GM12878 (cell line): ENCODE measurements around the gene DYNC1I1. TPM values are rescaled to one million over a fixed set of nuclear protein-coding genes. Genes with fewer than 3 reads are reported as not detected.

Experiments
- ATAC-seq: fragments of 200-7000 bp; cut with Tn5 transposase; 3 replicates; pipeline ENCODE4 v1.9.1; 2020; ENCODE audit warnings: mild to moderate bottlenecking, moderate library complexity
- BruUV-seq: library from RNA; stranded (reverse); fragments of 400-500 nt; replicated peaks from 2 replicates; lab custom pipeline; 2021; lab: Mats Ljungman, UMichigan
- CTCF ChIA-PET: fragments of 300-600 bp; sonication (Branson Sonifier 250); formaldehyde crosslinking; extraction: SDS; loops from one replicate; lab custom pipeline; 2021; ENCODE audit warnings: inconsistent platforms; lab: Yijun Ruan, JAX
- POLR2A ChIA-PET: fragments of 350-600 bp; formaldehyde crosslinking; extraction: SDS; loops from one replicate; lab custom pipeline; 2021; ENCODE audit warnings: inconsistent platforms; lab: Charles Lee
- RAD21 ChIA-PET: fragments of 300-600 bp; sonication (Branson Sonifier 250); formaldehyde crosslinking; loops from one replicate; lab custom pipeline; 2023; ENCODE audit warnings: antibody characterized with exemption; ENCODE audit not compliant: unreplicated experiment; lab: Charles Lee
- SMC1A ChIA-PET: fragments of 300-600 bp; sonication (Branson Sonifier 250); formaldehyde crosslinking; loops from one replicate; lab custom pipeline; 2023; ENCODE audit not compliant: unreplicated experiment, uncharacterized antibody; lab: Charles Lee
- DNase-seq: peaks from one replicate; pipeline ENCODE4 v3.0.0-alpha.2; 2011; ENCODE audit warnings: low read depth, low spot score
- FAIRE-seq: peaks from 3 replicates; lab custom pipeline; 2011; peaks lifted over from hg19 to GRCh38; lab: Jason Lieb, UNC
- H2AFZ ChIP-seq: 2 replicates; pipeline ENCODE4 v1.6.0; 2011; ENCODE audit warnings: low read depth, low read length, control low read depth; ENCODE audit not compliant: control insufficient read depth
- H3K27ac ChIP-seq: 2 replicates; pipeline ENCODE4 v1.5.1; 2011; ENCODE audit warnings: control low read depth; ENCODE audit not compliant: control insufficient read depth, insufficient read depth
- H3K27me3 ChIP-seq, 2 experiments: replicated peaks in 1 of 2; 2 replicates each; pipeline versions ENCODE4 v1.6.0 to v1.6.1; 2011; ENCODE audit warnings: low read length in 1 of 2; ENCODE audit not compliant: control insufficient read depth in 2 of 2, insufficient read depth in 2 of 2
- H3K36me3 ChIP-seq, 2 experiments: 2 replicates each; pipeline ENCODE4 v1.5.1; 2011; ENCODE audit warnings: low read length in 1 of 2; ENCODE audit not compliant: control insufficient read depth in 2 of 2, insufficient read depth in 2 of 2
- H3K4me1 ChIP-seq: 2 replicates; pipeline ENCODE4 v1.6.1; 2011; ENCODE audit warnings: mild to moderate bottlenecking, low read length, moderate library complexity, mixed read lengths; ENCODE audit not compliant: control insufficient read depth, insufficient read depth
- H3K4me2 ChIP-seq: 2 replicates; pipeline ENCODE4 v1.6.0; 2011; ENCODE audit warnings: control low read depth; ENCODE audit not compliant: control insufficient read depth, insufficient read depth
- H3K4me3 ChIP-seq: fragments of 200-600 bp; sonication (generic); 2 replicates; pipeline ENCODE4 v1.5.1; 2016
- H3K79me2 ChIP-seq: 2 replicates; pipeline ENCODE4 v1.6.0; 2011; ENCODE audit warnings: low read length; ENCODE audit not compliant: control insufficient read depth, insufficient read depth
- H3K9ac ChIP-seq: 2 replicates; pipeline ENCODE4 v1.8.0; 2011; ENCODE audit warnings: low read length, control low read depth, mixed read lengths; ENCODE audit not compliant: control insufficient read depth, insufficient read depth
- H3K9me3 ChIP-seq: replicated peaks from 3 replicates; pipeline ENCODE4 v1.5.1; 2011; ENCODE audit warnings: mild to moderate bottlenecking, low read length; ENCODE audit not compliant: control insufficient read depth, insufficient read depth
- H4K20me1 ChIP-seq: 2 replicates; pipeline ENCODE4 v1.6.0; 2011; ENCODE audit not compliant: control insufficient read depth, insufficient read depth
- IRF4 ChIP-seq: IDR thresholded peaks from 2 replicates; pipeline ENCODE4 v1.6.1; 2011; ENCODE audit warnings: low read depth, low read length
- WGBS: methylation state at CpG from one replicate; pipeline ENCODE4 v1.1.6; 2016; ENCODE audit warnings: low lambda C conversion rate; ENCODE audit not compliant: insufficient replicate concordance, insufficient coverage; ENCODE audit errors: missing lambda C conversion rate; 5-methylcytosine and 5-hydroxymethylcytosine counted together
- in situ Hi-C: fragments of 300-500 bp; cut with MboI; formaldehyde crosslinking; loops from 9 replicates; pipeline ENCODE4 v1.14.3; 2018; ENCODE audit warnings: mixed read lengths
- intact Hi-C: fragments of 100-400 bp; cut with micrococcal nuclease; formaldehyde crosslinking; loops from one replicate; pipeline ENCODE4 v1.14.2; 2022; ENCODE audit not compliant: unreplicated experiment
- polyA plus RNA-seq, 11 experiments: library from polyadenylated mRNA; depleted of rRNA in 4 of 11; unstranded in 6 of 11; stranded (reverse) in 5 of 11; fragments of >200 nt; fragmentation: Nextera tagmentation in 4 of 11; fragmentation: Illumina TruSeq in 1 of 11; extraction: Ambion mirVana in 4 of 11; extraction: Trizol in 1 of 11; gene quantifications; 1 replicate in 1 of 11; 2 replicates in 10 of 11; pipeline versions ENCODE4 v1.2.1 to v1.2.3, GENCODE V29; 2011 to 2016; ENCODE audit warnings: inconsistent platforms in 2 of 11, missing spikeins in 2 of 11, low read depth in 1 of 11
- total RNA-seq, 4 experiments: library from RNA; depleted of rRNA in 3 of 4; stranded (reverse); fragments of >200 nt in 3 of 4; fragmentation: Illumina TruSeq in 1 of 4; extraction: Trizol in 1 of 4; gene quantifications; 2 replicates each; pipeline versions ENCODE4 v1.2.1 to v1.2.3, GENCODE V29; 2013 to 2021
- TF ChIP-seq, protein P1 (sequence below): IDR thresholded peaks from 2 replicates; pipeline ENCODE4 v1.6.1; 2011; ENCODE audit warnings: borderline replicate concordance, low read depth, mild to moderate bottlenecking, moderate library complexity, low read length; ENCODE audit not compliant: insufficient read depth, poor library complexity, severe bottlenecking

Gene DYNC1I1
- total and polyA plus RNA-seq, 10 of the 15 experiments (the other 5 are each of a cell fraction or from before 2014, with no cell fraction given), result 0.05 to 0.91 (median 0.14) TPM; not detected in 3

DNA sequence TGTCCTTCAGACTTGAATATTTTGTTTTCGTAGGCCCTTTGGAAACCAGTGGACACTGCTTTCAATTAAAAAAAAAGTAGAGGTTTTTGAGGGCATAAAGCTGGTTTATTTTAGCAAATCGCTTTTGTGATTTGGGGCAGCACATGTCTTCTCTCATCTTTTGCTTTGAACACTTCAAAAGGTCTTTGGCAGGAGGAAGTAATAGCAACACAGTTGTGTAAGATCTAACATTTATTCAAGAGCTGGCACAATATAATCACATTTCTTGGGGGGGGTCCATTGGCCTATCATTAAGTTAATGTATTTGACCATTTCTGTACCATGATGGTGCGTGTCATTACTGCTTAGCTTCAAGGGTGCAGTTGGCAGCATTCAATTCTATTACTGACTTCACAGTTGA is 42.4 kb downstream of the DYNC1I1 start (continued):
- no peak for TF ChIP-seq IRF4

DNA sequence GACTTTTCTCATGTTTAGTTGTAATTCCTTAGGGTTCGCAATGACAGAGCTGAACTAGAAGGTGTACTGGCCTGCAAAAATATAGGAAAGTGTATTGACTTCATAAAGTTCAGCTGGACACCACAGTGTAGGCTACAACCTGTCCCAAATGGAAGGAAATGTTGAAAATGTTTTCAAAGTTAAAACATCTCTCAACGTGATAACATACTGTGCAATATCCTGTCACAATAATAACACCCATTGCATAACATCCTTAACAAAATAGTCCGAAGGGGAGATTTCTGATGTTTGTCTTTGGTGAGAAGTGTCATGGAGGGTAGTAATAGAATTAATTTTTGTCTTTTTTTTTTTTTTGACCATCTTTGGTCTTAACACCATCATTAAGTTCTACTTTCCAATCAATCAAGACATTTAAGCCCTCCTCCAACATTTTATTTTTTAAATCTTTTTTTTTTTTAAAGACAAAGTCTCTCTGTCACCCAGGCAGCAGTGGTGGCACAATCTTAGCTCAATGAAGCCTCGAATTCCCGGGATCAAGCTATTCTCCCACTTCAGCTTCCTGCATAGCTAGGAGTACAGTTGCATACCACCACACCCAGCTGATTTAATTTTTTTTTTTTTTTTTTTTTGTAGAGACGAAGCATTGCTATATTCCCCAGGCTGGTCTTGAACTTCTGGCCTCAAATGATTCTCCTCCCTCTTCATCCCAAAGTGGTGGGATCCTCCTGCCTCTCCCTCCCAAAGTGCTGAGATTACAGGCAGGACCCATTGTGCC is 45.7 kb downstream of the DYNC1I1 start:
- 25% methylated on average over 5 of the region's 6 CpGs for WGBS
- CTCF ChIA-PET, result interaction anchor here (0.6 kb wide), 1 partner anchor 93 kb away, joined by 3 read pairs; no protein-coding TSS in a partner anchor

More for the DNA sequence above, 45.7 kb downstream of the DYNC1I1 start:
- ATAC-seq, result no peak
- SMC1A ChIA-PET, result no interaction called here
- Histone ChIP-seq H3K27me3 (no peaks in the 10 kb centered on the region), H3K36me3 (no peaks in the 10 kb centered on the region), H4K20me1 (no peaks in the 10 kb centered on the region), H2AFZ (no peak overlapping the region), H3K4me1 (no peaks in the 10 kb centered on the region), H3K9ac (no peak overlapping the region), H3K4me3 (no peak overlapping the region), H3K9me3 (no peaks in the 10 kb centered on the region), H3K27ac (no peak overlapping the region), H3K79me2 (no peaks in the 10 kb centered on the region), H3K4me2 (no peak overlapping the region)
- RAD21 ChIA-PET, result interaction anchor here (0.6 to 0.7 kb wide), 2 partner anchors 86 to 503 kb away, joined by 3 read pairs; no protein-coding TSS in a partner anchor
- no peak for FAIRE-seq
- POLR2A ChIA-PET, result interaction anchor here (0.6 kb wide), 1 partner anchor 232 kb away, joined by 3 read pairs; no protein-coding TSS in a partner anchor
- no TSS peak for BruUV-seq
- TF ChIP-seq, protein P1, sequence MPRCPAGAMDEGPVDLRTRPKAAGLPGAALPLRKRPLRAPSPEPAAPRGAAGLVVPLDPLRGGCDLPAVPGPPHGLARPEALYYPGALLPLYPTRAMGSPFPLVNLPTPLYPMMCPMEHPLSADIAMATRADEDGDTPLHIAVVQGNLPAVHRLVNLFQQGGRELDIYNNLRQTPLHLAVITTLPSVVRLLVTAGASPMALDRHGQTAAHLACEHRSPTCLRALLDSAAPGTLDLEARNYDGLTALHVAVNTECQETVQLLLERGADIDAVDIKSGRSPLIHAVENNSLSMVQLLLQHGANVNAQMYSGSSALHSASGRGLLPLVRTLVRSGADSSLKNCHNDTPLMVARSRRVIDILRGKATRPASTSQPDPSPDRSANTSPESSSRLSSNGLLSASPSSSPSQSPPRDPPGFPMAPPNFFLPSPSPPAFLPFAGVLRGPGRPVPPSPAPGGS, result no peak
- DNase-seq, result no peak
- intact Hi-C loops, result no loop called here
- in situ Hi-C loops, result no loop called here
